ENCODE data around the gene NDRG2.

NDRG2 gene

GRCh38 chr14:20980906-20981305 lies 44.0 kb downstream of the NDRG2 start:
- DNase-seq (ENCODE audit: insufficient read length, low spot score) = no peak

GRCh38 chr14:20978687-20979086 lies 46.2 kb downstream of the NDRG2 start:
- FAIRE-seq (no peak), DNase-seq (ENCODE audit: insufficient read length, low spot score) (no peak)

More at GRCh38 chr14:20980906-20981305, 44.0 kb downstream of the NDRG2 start:
- no peak for FAIRE-seq

- no peak for FAIRE-seq
- no peak for DNase-seq (ENCODE audit: insufficient read length, low spot score)
Measured at GRCh38 chr14:20976291-20976690, 48.6 kb downstream of the NDRG2 start.

GRCh38 chr14:20973501-20973900 lies 51.4 kb downstream of the NDRG2 start:
- DNase-seq (ENCODE audit: insufficient read length, low spot score) (no peak), FAIRE-seq (no peak)

GRCh38 chr14:20971705-20972021 lies 53.2 kb downstream of the NDRG2 start:
- no peak for FAIRE-seq

GRCh38 chr14:20970983-20971704 lies 53.7 kb downstream of the NDRG2 start:
- peak; percentile 74 for FAIRE-seq
- peak; percentile 60 for DNase-seq (ENCODE audit: insufficient read length, low spot score)

More at GRCh38 chr14:20971705-20972021, 53.2 kb downstream of the NDRG2 start:
- no peak for DNase-seq (ENCODE audit: insufficient read length, low spot score)

- no peak for DNase-seq (ENCODE audit: insufficient read length, low spot score)
- FAIRE-seq = no peak
Measured at GRCh38 chr14:20970647-20970982, 54.2 kb downstream of the NDRG2 start.

- DNase-seq (ENCODE audit: insufficient read length, low spot score) (no peak), FAIRE-seq (no peak)
Measured at GRCh38 chr14:20969336-20969735, 55.5 kb downstream of the NDRG2 start.

Data from HTR-8/SVneo (cell line).